Activated T-cell treated with anti-CD3 and anti-CD28 coated beads for 24 hours (primary cell): ENCODE results near the gene BICD2.
"Not testable (repeated sequence)": the region's sequence is repeated elsewhere in the genome, so short reads cannot be mapped to it uniquely, and the experiment has no call there.

ENCODE experiments used
- DNase-seq: peaks from one replicate; pipeline ENCODE4 v3.0.0-alpha.2; 2020; ENCODE audit warnings: low read depth

The BICD2 gene

GRCh38 chr9:92764381-92764987 lies at the start of gene BICD2:
BICD2 (minus strand) TSS chr9:92764833; CDS start chr9:92764744, 89 bp downstream.
- no peak for DNase-seq

- not testable (repeated sequence) for DNase-seq
Measured at GRCh38 chr9:92809629-92810326, 45.1 kb upstream of the BICD2 start.

GRCh38 chr9:92808726-92809451 lies 44.3 kb upstream of the BICD2 start:
- DNase-seq: no peak

GRCh38 chr9:92807757-92808725 lies 43.4 kb upstream of the BICD2 start:
- DNase-seq: no peak

- DNase-seq: no peak
Measured at GRCh38 chr9:92807031-92807756, 42.6 kb upstream of the BICD2 start.

GRCh38 chr9:92804727-92805126 lies 40.1 kb upstream of the BICD2 start:
- no peak for DNase-seq

- DNase-seq: no peak
Measured at GRCh38 chr9:92798358-92798757, 33.7 kb upstream of the BICD2 start.

- DNase-seq: not testable (repeated sequence)
Measured at GRCh38 chr9:92796337-92796804, 31.7 kb upstream of the BICD2 start.

- no peak for DNase-seq
Measured at GRCh38 chr9:92795598-92796336, 31.1 kb upstream of the BICD2 start.

GRCh38 chr9:92795000-92795399 lies 30.4 kb upstream of the BICD2 start:
- no peak for DNase-seq

GRCh38 chr9:92794426-92794825 lies 29.8 kb upstream of the BICD2 start:
- no peak for DNase-seq

GRCh38 chr9:92790542-92791527 lies 26.2 kb upstream of the BICD2 start:
- DNase-seq: peak; percentile 55

GRCh38 chr9:92786298-92786697 lies 21.7 kb upstream of the BICD2 start:
- DNase-seq: no peak

GRCh38 chr9:92781899-92782298 lies 17.3 kb upstream of the BICD2 start:
- no peak for DNase-seq

- no peak for DNase-seq
Measured at GRCh38 chr9:92780206-92780605, 15.6 kb upstream of the BICD2 start.

- DNase-seq: no peak
Measured at GRCh38 chr9:92775466-92775865, 10.8 kb upstream of the BICD2 start.

GRCh38 chr9:92774274-92774673 lies 9.6 kb upstream of the BICD2 start:
- no peak for DNase-seq

- DNase-seq: no peak
Measured at GRCh38 chr9:92773810-92774209, 9.2 kb upstream of the BICD2 start.

GRCh38 chr9:92771309-92771708 lies 6.7 kb upstream of the BICD2 start:
- DNase-seq: no peak
